Activated CD8-positive, alpha-beta T cell treated with anti-CD3 and anti-CD28 coated beads for 36 hours (primary cell): Measurements from ENCODE around the gene SYT9. TPM values are rescaled to one million over a fixed set of nuclear protein-coding genes. Genes with fewer than 3 reads are reported as not detected.

Experiments
- ATAC-seq: fragments of 200-7000 bp; cut with Tn5 transposase; one replicate; pipeline ENCODE4 v1.10.0; 2021; ENCODE audit warnings: mild to moderate bottlenecking, moderate library complexity
- CTCF ChIA-PET: fragments of 350-600 bp; sonication (Branson Sonifier 250); formaldehyde crosslinking; loops from one replicate; lab custom pipeline; 2021; ENCODE audit warnings: antibody characterized with exemption; lab: Charles Lee
- POLR2A ChIA-PET: fragments of 350-600 bp; sonication (Branson Sonifier 250); formaldehyde crosslinking; loops from one replicate; lab custom pipeline; 2021; ENCODE audit warnings: antibody characterized with exemption; lab: Charles Lee
- DNase-seq: peaks from one replicate; pipeline ENCODE4 v3.0.0-alpha.2; 2020
- H3K27ac Mint-ChIP-seq: one replicate; pipeline ENCODE4 v1.8.0; 2021; ENCODE audit warnings: mild to moderate bottlenecking, mixed read lengths
- H3K27me3 Mint-ChIP-seq: one replicate; pipeline ENCODE4 v1.8.0; 2021; ENCODE audit warnings: mixed read lengths
- H3K36me3 Mint-ChIP-seq: one replicate; pipeline ENCODE4 v1.8.0; 2021; ENCODE audit warnings: low read depth, mixed read lengths
- H3K4me1 Mint-ChIP-seq: one replicate; pipeline ENCODE4 v1.8.0; 2021; ENCODE audit warnings: low read depth, mixed read lengths
- H3K4me3 Mint-ChIP-seq: one replicate; pipeline ENCODE4 v1.8.0; 2021; ENCODE audit warnings: mild to moderate bottlenecking, moderate library complexity, mixed read lengths
- H3K9me3 Mint-ChIP-seq: one replicate; pipeline ENCODE4 v1.8.0; 2021; ENCODE audit warnings: mixed read lengths
- CTCF ChIP-seq: fragments of 200-600 bp; IDR thresholded peaks from one replicate; pipeline ENCODE4 v1.8.0; 2022; ENCODE audit warnings: antibody characterized with exemption, mild to moderate bottlenecking
- intact Hi-C: fragments of 100-400 bp; cut with micrococcal nuclease; formaldehyde crosslinking; loops from one replicate; pipeline ENCODE4 v1.10.0; 2022
- total RNA-seq, 2 experiments: library from RNA; stranded (reverse); gene quantifications; one replicate each; pipeline ENCODE4 v1.2.3, GENCODE V29; 2021

The SYT9 gene
- total RNA-seq, 2 experiments from 2014 or later, result not detected

- CTCF ChIA-PET, result no interaction called here
- no peak for TF ChIP-seq CTCF
- H3K9me3 Mint-ChIP-seq, result no peaks in the 10 kb centered on the region
- POLR2A ChIA-PET, result no interaction called here
- ATAC-seq, result no peak
- intact Hi-C loops, result loop anchor here (10.0 kb wide), 1 partner anchor 95 kb away; no protein-coding TSS in a partner anchor
- H3K36me3 Mint-ChIP-seq, result no peaks in the 10 kb centered on the region
- no peaks in the 10 kb centered on the region for H3K27me3 Mint-ChIP-seq
- H3K27ac Mint-ChIP-seq, result no peak overlapping the region
- no peaks in the 10 kb centered on the region for H3K4me1 Mint-ChIP-seq
- no peak for DNase-seq
- no peak overlapping the region for H3K4me3 Mint-ChIP-seq
Measured at GRCh38 chr11:7449211-7449840, 197.6 kb downstream of the SYT9 start.

- ATAC-seq (no peak), DNase-seq (no peak)
- CTCF ChIA-PET, result interaction anchor here (1.2 kb wide), 1 partner anchor 350 kb away, joined by 3 read pairs; no protein-coding TSS in a partner anchor
- POLR2A ChIA-PET, result no interaction called here
- H3K4me3 Mint-ChIP-seq, result no peak overlapping the region
- H3K4me1 Mint-ChIP-seq, result no peaks in the 10 kb centered on the region
- intact Hi-C loops, result loop anchor here (10.0 kb wide), 1 partner anchor 95 kb away; no protein-coding TSS in a partner anchor
- H3K27ac Mint-ChIP-seq, result no peak overlapping the region
- no peaks in the 10 kb centered on the region for H3K36me3 Mint-ChIP-seq
- H3K27me3 Mint-ChIP-seq, result no peaks in the 10 kb centered on the region
- H3K9me3 Mint-ChIP-seq, result no peaks in the 10 kb centered on the region
- no peak for TF ChIP-seq CTCF
Measured at GRCh38 chr11:7449841-7450214, 198.1 kb downstream of the SYT9 start.

- no peaks in the 10 kb centered on the region for H3K9me3 Mint-ChIP-seq
- no peak overlapping the region for H3K4me3 Mint-ChIP-seq
- H3K27me3 Mint-ChIP-seq, result no peaks in the 10 kb centered on the region
- no peaks in the 10 kb centered on the region for H3K36me3 Mint-ChIP-seq
- no peaks in the 10 kb centered on the region for H3K4me1 Mint-ChIP-seq
- intact Hi-C loops, result no loop called here
- no peak for TF ChIP-seq CTCF
- ATAC-seq, result no peak
- H3K27ac Mint-ChIP-seq, result no peak overlapping the region
- POLR2A ChIA-PET, result interaction anchor here (0.7 kb wide), 1 partner anchor 106 kb away, joined by 3 read pairs; no protein-coding TSS in a partner anchor
- no peak for DNase-seq
- CTCF ChIA-PET, result interaction anchor here (1.2 kb wide), 1 partner anchor 351 kb away, joined by 3 read pairs; no protein-coding TSS in a partner anchor
Measured at GRCh38 chr11:7450836-7451235, 199.1 kb downstream of the SYT9 start.

- Mint-ChIP-seq H3K9me3 (no peaks in the 10 kb centered on the region), H3K36me3 (no peaks in the 10 kb centered on the region), H3K27me3 (no peaks in the 10 kb centered on the region), H3K27ac (no peak overlapping the region), H3K4me3 (no peak overlapping the region), H3K4me1 (no peaks in the 10 kb centered on the region)
- ATAC-seq (no peak), DNase-seq (no peak)
- TF ChIP-seq CTCF, result no peak
- intact Hi-C loops, result no loop called here
- ChIA-PET CTCF (interaction anchor here (0.8 to 1.2 kb wide), 2 partner anchors 9 kb away, joined by 3 to 4 read pairs; no protein-coding TSS in a partner anchor), POLR2A (no interaction called here)
Measured at GRCh38 chr11:7451520-7451919, 199.8 kb downstream of the SYT9 start.

GRCh38 chr11:7451952-7452494 is 200.3 kb downstream of the SYT9 start:
- intact Hi-C loops, result no loop called here
- CTCF ChIA-PET, result interaction anchor here (0.8 to 1.2 kb wide), 2 partner anchors 8 to 10 kb away, joined by 3 to 4 read pairs; no protein-coding TSS in a partner anchor
- DNase-seq, result no peak
- no peak overlapping the region for H3K4me3 Mint-ChIP-seq
- H3K9me3 Mint-ChIP-seq, result no peaks in the 10 kb centered on the region
- no peak overlapping the region for H3K27ac Mint-ChIP-seq
- no peaks in the 10 kb centered on the region for H3K4me1 Mint-ChIP-seq
- H3K27me3 Mint-ChIP-seq, result no peaks in the 10 kb centered on the region
- no peak for ATAC-seq
- POLR2A ChIA-PET, result no interaction called here
- H3K36me3 Mint-ChIP-seq, result no peaks in the 10 kb centered on the region
- TF ChIP-seq CTCF, result no peak
